SK-N-SH treated with all-trans-retinoic acid at 6 μM for 48 hours (cell line): ENCODE data around the gene SETD4.

Experiments used
- ARNTL ChIP-seq: fragments of 450-650 bp; formaldehyde crosslinking; IDR thresholded peaks from 2 replicates; pipeline ENCODE4 v1.5.0; 2020; ENCODE audit warnings: low read depth, mild to moderate bottlenecking, moderate library complexity, borderline replicate concordance
- CREB5 ChIP-seq: fragments of 250-450 bp; sonication (Bioruptor Pico); IDR thresholded peaks from 2 replicates; pipeline ENCODE4 v1.5.1; 2020; ENCODE audit warnings: low read depth, mild to moderate bottlenecking, moderate library complexity
- ISL1 ChIP-seq: fragments of 250-450 bp; sonication (Bioruptor Pico); IDR thresholded peaks from 2 replicates; pipeline ENCODE4 v2.1.2; 2022; ENCODE audit warnings: mild to moderate bottlenecking, moderate library complexity
- POU6F1 ChIP-seq: fragments of 250-450 bp; sonication (Bioruptor Pico); IDR thresholded peaks from 2 replicates; pipeline ENCODE4 v1.8.0; 2021; ENCODE audit warnings: low read depth, mild to moderate bottlenecking, moderate library complexity, borderline replicate concordance
- TSHZ2 ChIP-seq: fragments of 250-450 bp; sonication (Bioruptor Pico); IDR thresholded peaks from 2 replicates; pipeline ENCODE4 v1.5.0; 2020; ENCODE audit warnings: mild to moderate bottlenecking, moderate library complexity
- ZNF565 ChIP-seq: fragments of 450-650 bp; formaldehyde crosslinking; conservative IDR thresholded peaks from 2 replicates; pipeline ENCODE4 v1.5.0; 2020; ENCODE audit warnings: low read depth, mild to moderate bottlenecking, moderate library complexity

GRCh38 chr21:36048357-36048756, 12.0 kb downstream of the SETD4 start:
- TF ChIP-seq POU6F1 (CRISPR knock-in tag) = no peak
- no peak for TF ChIP-seq ARNTL (CRISPR knock-in tag)
- no peak for TF ChIP-seq TSHZ2 (CRISPR knock-in tag)
- no peak for TF ChIP-seq CREB5 (CRISPR knock-in tag)
- TF ChIP-seq ISL1 (CRISPR knock-in tag) = no peak
- no peak for TF ChIP-seq ZNF565 (CRISPR knock-in tag)
